Breast epithelium (tissue), 3 donors: ENCODE data around the gene HDAC4.

Experiments
- CTCF ChIP-seq, 3 donors: fragments of 450-650 bp; IDR thresholded peaks; one replicate each; pipeline ENCODE4 v1.5.1; 2016 to 2017; ENCODE audit warnings: antibody characterized with exemption in 3 of 3, mild to moderate bottlenecking in 3 of 3, moderate library complexity in 3 of 3
- POLR2A ChIP-seq: fragments of 450-650 bp; IDR thresholded peaks from one replicate; pipeline ENCODE4 v1.6.1; 2016; ENCODE audit warnings: antibody characterized with exemption, mild to moderate bottlenecking, moderate library complexity
- POLR2AphosphoS5 ChIP-seq, 3 donors: sonication (generic); formaldehyde crosslinking; IDR thresholded peaks; one replicate each; pipeline ENCODE4 v1.6.1; 2017; ENCODE audit warnings: antibody characterized with exemption in 3 of 3

- TF ChIP-seq CTCF (IDR thresholded peaks at IDR 0.05) = no peak
- TF ChIP-seq POLR2A = no peak
- TF ChIP-seq POLR2AphosphoS5 (IDR thresholded peaks at IDR 0.05) = no peak
Measured at GRCh38 chr2:239397931-239398471, 2.8 kb downstream of the HDAC4 start.
